Occipital lobe (tissue), 2 donors: ENCODE data around the gene IGSF10. TPM values are rescaled to one million over a fixed set of nuclear protein-coding genes. Genes with fewer than 3 reads are reported as not detected.
"Not testable (repeated sequence)": the region's sequence is repeated elsewhere in the genome, so short reads cannot be mapped to it uniquely, and the experiment has no call there.

Experiments used
- DNase-seq: peaks from one replicate; lab custom pipeline; 2025; lab: John Stamatoyannopoulos, UW
- total RNA-seq: library from RNA; depleted of rRNA; stranded (reverse); fragments of >200 nt; gene quantifications from one replicate; pipeline ENCODE4 v1.2.3, GENCODE V29; 2014

IGSF10 gene
- total RNA-seq, result 0.31 TPM

GRCh38 chr3:151460774-151461450 lies at the start of gene IGSF10:
IGSF10 (minus strand) TSS chr3:151461061; CDS start chr3:151458709, 2,352 bp downstream.
- DNase-seq, result no peak

- not testable (repeated sequence) for DNase-seq
Measured at GRCh38 chr3:151509468-151510135, 48.7 kb upstream of the IGSF10 start.

GRCh38 chr3:151504606-151505005 lies 43.7 kb upstream of the IGSF10 start:
- DNase-seq, result no peak

GRCh38 chr3:151503074-151503473 lies 42.2 kb upstream of the IGSF10 start:
- no peak for DNase-seq

- DNase-seq, result no peak
Measured at GRCh38 chr3:151501923-151502632, 41.2 kb upstream of the IGSF10 start.

- no peak for DNase-seq
Measured at GRCh38 chr3:151501171-151501922, 40.5 kb upstream of the IGSF10 start.

- no peak for DNase-seq
Measured at GRCh38 chr3:151499168-151499567, 38.3 kb upstream of the IGSF10 start.

- DNase-seq, result no peak
Measured at GRCh38 chr3:151491525-151491924, 30.7 kb upstream of the IGSF10 start.

GRCh38 chr3:151487833-151488232 lies 27.0 kb upstream of the IGSF10 start:
- not testable (repeated sequence) for DNase-seq

GRCh38 chr3:151483961-151484520 lies 23.2 kb upstream of the IGSF10 start:
- no peak for DNase-seq

GRCh38 chr3:151483488-151483887 lies 22.6 kb upstream of the IGSF10 start:
- no peak for DNase-seq

GRCh38 chr3:151480492-151480891 lies 19.6 kb upstream of the IGSF10 start:
- no peak for DNase-seq

- DNase-seq, result no peak
Measured at GRCh38 chr3:151479452-151479851, 18.6 kb upstream of the IGSF10 start.

- DNase-seq, result no peak
Measured at GRCh38 chr3:151478335-151478697, 17.5 kb upstream of the IGSF10 start.

GRCh38 chr3:151477591-151478334 lies 16.9 kb upstream of the IGSF10 start:
- no peak for DNase-seq

- DNase-seq, result no peak
Measured at GRCh38 chr3:151476344-151477018, 15.6 kb upstream of the IGSF10 start.

GRCh38 chr3:151468284-151468917 lies 7.5 kb upstream of the IGSF10 start:
- DNase-seq, result no peak

- DNase-seq, result no peak
Measured at GRCh38 chr3:151467069-151467468, 6.2 kb upstream of the IGSF10 start.

GRCh38 chr3:151462991-151463390 lies 2.1 kb upstream of the IGSF10 start:
- no peak for DNase-seq
